HL-60/S4 treated with retinoic acid at 250 ng/mL for 4 days and 3 days (cell line): ENCODE measurements around the gene SPN.
"Not testable (repeated sequence)": the region's sequence is repeated elsewhere in the genome, so short reads cannot be mapped to it uniquely, and the experiment has no call there.

Experiments
- in situ Hi-C: fragments of 300-500 bp; cut with MboI; formaldehyde crosslinking; loops from 2 replicates; pipeline ENCODE4 v1.7.0; 2022; ENCODE audit warnings: low sequenced_read_pairs

Gene SPN

GRCh38 chr16:29663016-29663806, at the start of gene SPN:
Gene SPN (plus strand): TSS chr16:29663247. CDS start chr16:29663729, 482 bp downstream.
- in situ Hi-C loops, result no loop called here

- in situ Hi-C loops, result not testable (repeated sequence)
Measured at GRCh38 chr16:29613307-29614057, 49.6 kb upstream of the SPN start.

GRCh38 chr16:29614691-29615314, 48.2 kb upstream of the SPN start:
- in situ Hi-C loops, result not testable (repeated sequence)

GRCh38 chr16:29616127-29616526, 46.9 kb upstream of the SPN start:
- in situ Hi-C loops, result not testable (repeated sequence)

GRCh38 chr16:29620591-29620990, 42.5 kb upstream of the SPN start:
- in situ Hi-C loops, result not testable (repeated sequence)

DNA sequence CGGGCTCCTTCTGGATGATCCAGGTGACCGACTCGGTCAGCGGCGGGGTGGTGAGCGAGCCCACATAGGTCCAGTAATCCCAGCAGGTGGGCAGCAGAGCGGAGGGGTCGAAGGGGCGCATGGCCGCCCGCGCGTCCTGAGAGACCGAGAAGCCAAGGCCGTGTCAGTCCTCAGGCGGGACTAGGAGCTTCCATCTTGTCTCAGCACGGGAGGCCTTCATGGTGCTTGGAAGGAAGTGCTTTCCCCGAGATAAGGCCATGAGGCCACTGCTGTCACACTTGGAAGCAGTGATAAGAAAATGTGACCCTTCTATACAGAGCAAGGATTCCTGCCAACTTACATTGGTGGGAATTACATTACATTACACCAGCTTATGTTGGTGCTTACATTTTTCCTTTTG, 40.3 kb upstream of the SPN start:
- in situ Hi-C loops, result not testable (repeated sequence)

DNA sequence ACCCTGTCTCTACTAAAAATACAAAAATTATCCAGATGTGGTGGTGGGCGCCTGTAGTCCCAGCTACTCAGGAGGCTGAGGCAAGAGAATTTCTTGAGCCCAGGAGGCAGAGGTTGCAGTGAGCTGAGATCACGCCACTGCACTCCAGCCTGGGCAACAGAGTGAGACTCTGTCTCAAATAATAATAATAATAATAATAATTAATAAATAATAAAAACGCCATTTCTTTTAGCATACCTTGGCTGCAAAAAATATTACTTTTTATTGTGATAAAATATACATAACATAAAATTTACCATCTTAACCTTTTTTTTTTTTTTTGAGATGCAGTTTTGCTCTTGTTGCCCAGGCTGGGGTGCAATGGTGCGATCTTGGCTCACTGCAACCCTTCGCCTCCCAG, 39.8 kb upstream of the SPN start:
- in situ Hi-C loops, result not testable (repeated sequence)

DNA sequence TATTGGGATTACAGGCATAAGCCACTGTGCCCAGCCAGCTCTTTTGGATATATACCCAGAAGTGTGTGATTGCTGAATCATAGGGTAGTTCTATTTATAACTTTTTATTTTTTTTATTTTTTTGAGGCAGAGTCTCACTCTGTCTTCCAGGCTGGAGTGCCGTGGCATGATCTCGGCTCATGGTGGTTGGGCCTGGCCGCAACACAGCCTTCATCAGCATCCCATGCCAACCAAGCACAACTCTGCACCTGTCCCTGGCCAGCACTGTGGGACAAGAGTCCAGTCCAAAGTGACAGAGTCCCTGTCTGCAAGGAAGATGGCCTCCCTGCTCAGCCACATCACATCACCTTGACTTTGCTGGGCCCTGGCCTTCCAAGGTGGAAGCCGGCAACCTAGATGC, 37.9 kb upstream of the SPN start:
- in situ Hi-C loops, result not testable (repeated sequence)

DNA sequence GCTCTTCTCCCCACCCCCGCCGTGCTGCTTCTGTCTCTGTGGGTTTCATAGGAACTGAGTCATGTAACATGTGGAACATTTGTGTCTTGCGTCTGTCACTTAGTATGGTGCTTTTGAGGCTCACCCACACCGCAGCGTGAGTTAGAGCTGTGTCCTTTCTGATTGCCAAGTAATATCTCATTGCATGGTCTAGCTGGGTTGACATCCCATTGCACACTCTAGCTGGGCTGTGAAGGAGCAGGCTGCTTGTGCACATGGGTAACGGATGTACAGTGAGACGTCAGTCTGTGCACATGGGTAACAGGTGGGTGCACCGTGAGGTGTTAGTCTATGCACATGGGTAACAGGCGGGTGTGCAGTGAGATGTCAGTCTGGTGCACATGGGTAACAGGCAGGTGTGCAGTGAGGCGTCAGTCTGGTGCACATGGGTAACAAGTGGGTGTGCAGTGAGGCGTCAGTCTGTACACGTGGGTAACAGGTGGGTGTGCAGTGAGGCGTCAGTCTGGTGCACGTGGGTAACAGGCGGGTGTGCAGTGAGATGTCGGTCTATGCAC, 36.2 kb upstream of the SPN start:
- in situ Hi-C loops, result not testable (repeated sequence)

- in situ Hi-C loops, result not testable (repeated sequence)
Measured at GRCh38 chr16:29627661-29628075, 35.4 kb upstream of the SPN start.

- in situ Hi-C loops, result not testable (repeated sequence)
Measured at GRCh38 chr16:29628707-29629106, 34.3 kb upstream of the SPN start.

GRCh38 chr16:29629318-29629717, 33.7 kb upstream of the SPN start:
- in situ Hi-C loops, result not testable (repeated sequence)

DNA sequence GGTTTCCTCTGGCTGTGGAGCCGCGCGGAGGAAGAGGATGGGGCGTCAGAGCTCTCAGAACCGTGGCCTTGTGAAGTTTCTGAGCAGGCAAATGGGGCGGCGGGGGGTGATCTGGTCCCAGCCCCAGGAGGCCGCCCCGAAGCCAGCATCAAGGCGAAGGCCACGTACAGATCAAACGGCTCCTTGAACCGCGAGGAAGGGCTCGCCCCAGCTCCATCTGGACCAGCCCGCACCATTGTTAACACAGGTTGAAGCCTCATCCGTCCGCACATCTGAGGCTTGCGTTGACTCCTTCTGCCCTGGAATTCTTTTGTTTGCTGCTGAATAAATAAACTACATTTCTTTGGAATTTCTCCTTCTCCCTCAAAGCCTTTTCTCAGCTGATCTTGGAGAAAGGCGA, 31.4 kb upstream of the SPN start:
- in situ Hi-C loops, result not testable (repeated sequence)

DNA sequence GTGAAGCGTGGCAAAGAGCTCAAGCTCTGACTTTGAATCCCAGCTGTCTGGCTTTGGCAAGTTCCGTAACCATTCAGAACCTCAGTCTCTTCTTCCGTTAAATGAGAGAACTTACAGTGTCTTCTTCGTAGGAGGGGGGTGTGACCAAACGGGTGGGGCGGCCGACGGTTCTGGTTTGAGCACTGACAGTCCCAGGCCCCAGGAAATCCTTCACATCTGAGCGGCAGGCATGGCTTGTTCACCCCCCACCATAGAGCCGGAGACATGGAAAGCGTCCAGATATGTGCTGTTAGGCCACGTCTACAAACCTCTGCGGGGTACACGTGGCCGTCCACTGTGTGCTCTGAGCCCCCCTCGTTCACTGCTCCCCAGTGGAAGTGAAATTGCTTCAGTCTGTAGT, 27.1 kb upstream of the SPN start:
- in situ Hi-C loops, result not testable (repeated sequence)

DNA sequence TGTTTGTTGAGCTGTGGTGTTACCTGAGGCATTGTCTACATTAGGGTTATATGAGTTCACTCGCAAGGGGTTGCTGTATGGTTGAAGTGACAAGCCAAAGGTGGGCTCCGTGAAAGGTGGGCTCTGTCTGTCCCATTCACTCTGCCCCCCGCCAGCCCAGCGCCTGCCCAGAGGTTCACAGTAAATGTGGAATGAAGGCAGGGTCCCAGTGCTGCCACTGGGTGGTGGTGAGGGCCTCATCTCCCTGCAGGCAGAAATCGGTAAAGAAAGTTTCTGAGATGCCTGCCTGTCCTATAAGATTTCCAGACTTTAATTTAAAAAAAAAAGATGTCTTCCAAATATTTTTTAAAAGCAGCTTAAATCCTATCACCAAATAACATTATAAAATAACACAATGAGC, 26.7 kb upstream of the SPN start:
- in situ Hi-C loops, result not testable (repeated sequence)

DNA sequence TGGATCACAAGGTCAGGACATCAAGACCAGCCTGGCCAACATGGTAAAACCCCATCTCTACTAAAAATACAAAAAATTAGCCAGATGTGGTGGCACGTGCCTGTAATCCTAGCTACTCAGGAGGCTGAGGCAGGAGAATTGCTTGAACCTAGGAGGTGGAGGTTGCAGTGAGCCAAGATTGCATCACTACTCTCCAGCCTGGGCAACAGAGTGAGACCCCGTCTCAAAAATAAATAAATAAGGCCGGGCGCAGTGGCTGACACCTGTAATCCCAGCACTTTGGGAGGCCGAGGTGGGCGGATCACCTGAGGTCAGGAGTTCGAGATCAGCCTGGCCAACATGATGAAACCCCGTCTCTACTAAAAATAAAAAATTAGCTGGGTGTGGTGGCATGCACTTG, 24.3 kb upstream of the SPN start:
- in situ Hi-C loops, result not testable (repeated sequence)

GRCh38 chr16:29641561-29641960, 21.5 kb upstream of the SPN start:
- in situ Hi-C loops, result no loop called here

DNA sequence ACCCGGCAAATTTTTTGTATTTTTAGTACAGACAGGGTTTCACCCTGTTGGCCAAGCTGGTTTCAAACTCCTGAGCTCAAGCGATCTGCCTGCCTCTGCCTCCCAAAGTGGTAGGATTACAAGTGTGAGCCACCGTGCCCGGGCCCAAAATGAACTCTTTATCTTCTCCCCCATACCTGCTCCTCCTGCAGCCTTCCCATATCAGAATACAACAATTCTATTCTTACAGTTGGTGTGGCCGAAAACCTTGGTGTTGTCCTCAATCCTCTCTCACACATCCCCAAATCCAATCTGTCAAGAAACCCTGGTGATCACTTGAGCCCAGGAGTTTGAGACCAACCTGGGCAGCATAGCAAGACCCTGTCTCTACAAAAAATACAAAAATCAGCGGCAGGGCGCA, 19.5 kb upstream of the SPN start:
- in situ Hi-C loops, result no loop called here

DNA sequence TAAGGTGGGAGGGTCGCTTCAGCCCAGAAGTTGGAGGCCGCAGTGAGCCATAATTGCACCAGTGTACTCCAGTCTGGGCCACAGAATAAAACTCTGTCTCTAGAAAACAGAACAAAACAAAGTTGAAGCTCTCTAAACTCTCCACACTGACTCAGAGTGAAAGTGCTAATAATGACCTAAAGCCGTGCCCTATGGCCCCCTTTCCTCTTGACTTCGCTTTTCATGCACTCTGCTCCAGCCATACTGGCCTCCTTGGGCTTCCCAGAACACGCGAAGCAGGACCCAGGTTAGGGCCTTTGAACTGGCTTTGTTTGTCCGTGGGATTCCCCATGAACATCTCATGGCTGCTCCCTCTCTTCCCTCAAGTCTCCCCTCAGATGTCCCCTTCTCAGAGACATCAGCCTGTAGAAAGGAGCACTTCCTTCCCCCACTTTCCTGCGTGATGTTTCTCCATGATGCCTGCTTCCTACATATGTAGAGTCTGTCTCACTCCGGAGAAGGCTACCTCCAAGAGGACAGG, 18.6 kb upstream of the SPN start:
- in situ Hi-C loops, result no loop called here

DNA sequence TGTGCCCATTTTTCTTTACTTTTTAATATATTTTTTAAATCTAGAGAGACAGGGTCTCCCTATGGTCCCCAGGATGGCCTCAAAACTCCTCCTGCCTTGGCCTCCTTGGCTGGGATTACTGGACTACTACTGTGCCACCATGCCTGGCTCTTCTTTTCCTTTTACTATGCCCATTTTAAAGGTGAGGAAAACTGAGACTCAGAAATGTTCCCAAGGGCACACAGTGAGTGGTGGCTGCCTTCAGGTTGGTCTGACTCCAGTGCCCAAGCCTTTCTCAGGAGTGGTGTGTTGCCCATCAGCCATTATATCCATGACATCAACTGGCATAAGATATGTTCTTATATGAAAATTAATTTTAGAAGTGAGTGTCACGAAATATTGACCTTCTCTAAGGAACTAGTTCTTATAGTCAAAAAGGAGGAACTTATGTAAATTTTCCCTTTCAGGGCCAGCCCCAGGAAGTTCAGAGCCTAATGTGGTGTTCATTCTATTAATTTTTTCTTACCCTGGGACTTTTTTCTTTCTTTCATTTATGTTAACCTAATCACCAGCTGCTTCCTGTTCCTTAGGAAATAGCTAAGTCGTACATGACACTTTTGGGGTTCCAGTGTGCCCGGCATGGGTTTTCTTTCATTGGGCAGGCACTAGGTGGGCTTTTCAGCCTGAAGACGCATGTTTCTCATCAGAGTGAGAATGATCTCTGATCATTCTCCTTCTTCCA, 17.9 kb upstream of the SPN start:
- in situ Hi-C loops, result no loop called here
